Left ventricle myocardium inferior (tissue), 1 donor: ENCODE measurements around the gene PMP22. TPM values are rescaled to one million over a fixed set of nuclear protein-coding genes. Genes with fewer than 3 reads are reported as not detected.

ENCODE experiments used
- DNase-seq: peaks from one replicate; pipeline ENCODE4 v3.0.0-alpha.2; 2020
- H3K27ac ChIP-seq: fragments of 200-600 bp; replicated peaks from 2 replicates; pipeline ENCODE4 v1.8.0; 2021
- H3K27me3 ChIP-seq: fragments of 200-600 bp; 2 replicates; pipeline ENCODE4 v1.8.0; 2021; ENCODE audit warnings: low read depth
- H3K36me3 ChIP-seq: fragments of 200-600 bp; 2 replicates; pipeline ENCODE4 v1.8.0; 2021
- H3K4me1 ChIP-seq: fragments of 200-600 bp; 2 replicates; pipeline ENCODE4 v1.8.0; 2021
- H3K4me3 ChIP-seq: fragments of 200-600 bp; 2 replicates; pipeline ENCODE4 v1.8.0; 2021; ENCODE audit warnings: mild to moderate bottlenecking, moderate library complexity
- H3K9me3 ChIP-seq: fragments of 200-600 bp; replicated peaks from 2 replicates; pipeline ENCODE4 v1.8.0; 2021
- CTCF ChIP-seq: fragments of 200-600 bp; IDR thresholded peaks from 2 replicates; pipeline ENCODE4 v1.8.0; 2021; ENCODE audit warnings: antibody characterized with exemption, mild to moderate bottlenecking, borderline replicate concordance
- intact Hi-C: fragments of 100-400 bp; cut with micrococcal nuclease; formaldehyde crosslinking; loops from one replicate; pipeline ENCODE4 v1.11.0; 2022
- total RNA-seq: library from RNA; stranded (reverse); fragmentation: NEBNext Ultra II Directional; extraction: Animal tissue kit (Norgen Biotek cat#: 25700); gene quantifications from one replicate; pipeline ENCODE4 v1.2.1, GENCODE V29; 2021
- donor health status: DM: no; HTN: yes; CAD: no; lungs with severe emphysema.

The PMP22 gene
- total RNA-seq, 1 donor from 2014 or later = 135 TPM

GRCh38 chr17:15240644-15241043, 24.5 kb downstream of the PMP22 start:
- Histone ChIP-seq H3K36me3 (peaks cover 69% of the 10 kb centered on the region), H3K27ac (peak overlapping the region; percentile 42), H3K4me3 (no peak overlapping the region), H3K9me3 (peaks cover 7% of the 10 kb centered on the region), H3K4me1 (peaks cover 80% of the 10 kb centered on the region), H3K27me3 (no peaks in the 10 kb centered on the region)
- intact Hi-C loops = no loop called here
- no peak for DNase-seq
- TF ChIP-seq CTCF = no peak

- Histone ChIP-seq H3K9me3 (peaks cover 7% of the 10 kb centered on the region), H3K4me1 (peaks cover 80% of the 10 kb centered on the region), H3K27me3 (no peaks in the 10 kb centered on the region), H3K27ac (no peak overlapping the region), H3K36me3 (peaks cover 74% of the 10 kb centered on the region), H3K4me3 (no peak overlapping the region)
- no peak for DNase-seq
- intact Hi-C loops = no loop called here
- no peak for TF ChIP-seq CTCF
Measured at GRCh38 chr17:15239491-15239890, 25.6 kb downstream of the PMP22 start.

GRCh38 chr17:15238676-15239422, 26.3 kb downstream of the PMP22 start:
- Histone ChIP-seq H3K4me1 (peaks cover 81% of the 10 kb centered on the region), H3K27ac (no peak overlapping the region), H3K36me3 (peaks cover 80% of the 10 kb centered on the region), H3K27me3 (no peaks in the 10 kb centered on the region), H3K4me3 (no peak overlapping the region), H3K9me3 (peaks cover 7% of the 10 kb centered on the region)
- TF ChIP-seq CTCF = no peak
- intact Hi-C loops = no loop called here
- no peak for DNase-seq

GRCh38 chr17:15238057-15238456, 27.1 kb downstream of the PMP22 start:
- H3K9me3 ChIP-seq = peaks cover 5% of the 10 kb centered on the region
- no peak for DNase-seq
- H3K36me3 ChIP-seq = peaks cover 84% of the 10 kb centered on the region
- peak overlapping the region; percentile 22 for H3K27ac ChIP-seq
- H3K27me3 ChIP-seq = no peaks in the 10 kb centered on the region
- TF ChIP-seq CTCF = no peak
- H3K4me1 ChIP-seq = peaks cover 87% of the 10 kb centered on the region
- H3K4me3 ChIP-seq = no peak overlapping the region
- intact Hi-C loops = no loop called here

GRCh38 chr17:15237106-15237425, 28.1 kb downstream of the PMP22 start:
- no peak for TF ChIP-seq CTCF
- Histone ChIP-seq H3K36me3 (peaks cover 83% of the 10 kb centered on the region), H3K27ac (peak overlapping the region; percentile 23), H3K4me3 (no peak overlapping the region), H3K27me3 (no peaks in the 10 kb centered on the region), H3K9me3 (no peaks in the 10 kb centered on the region), H3K4me1 (peaks cover 97% of the 10 kb centered on the region)
- no peak for DNase-seq
- intact Hi-C loops = no loop called here
